ENCODE measurements around the gene CASP6.

The CASP6 gene

GRCh38 chr4:109749388-109750082, 46.3 kb upstream of the CASP6 start:
- Histone ChIP-seq H3K4me2 (ENCODE audit: low read length, poor library complexity, severe bottlenecking) (no peak overlapping the region), H2AK5ac (ENCODE audit: low read length, severe bottlenecking) (no peak overlapping the region), H3K4ac (ENCODE audit: low read depth in 1 of 2, low read length in 2 of 2) (no peak overlapping the region), H2BK120ac (ENCODE audit: low read depth, low read length) (no peak overlapping the region), H4K91ac (ENCODE audit: low read length) (no peak overlapping the region), H3K79me1 (replicated peaks; ENCODE audit: low read length, poor library complexity, severe bottlenecking) (no peaks in the 10 kb centered on the region), H3K23ac (ENCODE audit: low read length in 2 of 2) (no peak overlapping the region), H2BK12ac (ENCODE audit: low read length in 2 of 2) (no peak overlapping the region), H3K9ac (ENCODE audit: low read length) (no peak overlapping the region), H2AFZ (ENCODE audit: low read depth, low read length) (no peak overlapping the region), H3K4me1 (ENCODE audit: control insufficient read depth, insufficient read depth, low read depth, low read length) (no peaks in the 10 kb centered on the region), H3K27me3 (ENCODE audit: control insufficient read depth in 1 of 2, insufficient read depth in 1 of 2, low read length in 2 of 2) (no peaks in the 10 kb centered on the region), H3K4me3 (ENCODE audit: insufficient read depth in 1 of 2, low read depth in 1 of 2, low read length in 2 of 2) (no peak overlapping the region), H2BK15ac (ENCODE audit: low read depth, poor library complexity, severe bottlenecking) (no peak overlapping the region), H3K14ac (ENCODE audit: low read length in 2 of 2) (no peak overlapping the region), H4K8ac (ENCODE audit: low read length) (no peak overlapping the region), H3K9me3 (ENCODE audit: control insufficient read depth, low read length) (no peaks in the 10 kb centered on the region), H3K18ac (ENCODE audit: low read depth in 1 of 2, low read length in 2 of 2) (no peak overlapping the region), H3K27ac (ENCODE audit: low read length, poor library complexity, severe bottlenecking) (no peak overlapping the region), H3K36me3 (ENCODE audit: control insufficient read depth in 1 of 2, insufficient read depth in 2 of 2, low read depth in 1 of 2, low read length in 2 of 2) (no peaks in the 10 kb centered on the region), H2BK5ac (ENCODE audit: low read depth, low read length, poor library complexity, severe bottlenecking) (no peak overlapping the region)
- no peak for DNase-seq
- 89% methylated on average over 4 of the region's 7 CpGs for WGBS

DNA sequence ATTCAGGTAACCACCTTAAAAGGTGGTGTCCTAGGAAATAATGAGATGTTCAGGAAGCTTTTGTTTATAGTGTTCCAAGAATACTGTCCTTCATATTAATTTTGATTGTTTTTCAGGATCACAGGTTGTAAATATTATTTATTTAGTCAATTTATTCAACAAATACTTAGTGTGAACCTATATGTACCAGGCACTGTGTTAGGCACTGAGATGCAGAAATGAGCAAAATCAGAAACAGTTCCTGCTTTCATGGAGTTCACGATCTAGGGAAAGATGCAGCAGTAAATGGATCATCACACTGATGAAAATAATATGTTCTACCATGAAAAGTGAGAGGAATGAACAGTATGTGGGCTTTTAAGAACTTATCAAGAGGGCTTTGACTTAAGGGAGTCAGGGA, 44.9 kb upstream of the CASP6 start:
- H4K8ac ChIP-seq (ENCODE audit: low read length): no peak overlapping the region

GRCh38 chr4:109746728-109747127, 43.5 kb upstream of the CASP6 start:
- no peak overlapping the region for H3K4ac ChIP-seq (ENCODE audit: low read depth in 1 of 2, low read length in 2 of 2)
- no peaks in the 10 kb centered on the region for H3K9me3 ChIP-seq (ENCODE audit: control insufficient read depth, low read length)
- H4K8ac ChIP-seq (ENCODE audit: low read length): no peak overlapping the region
- no peak for DNase-seq
- no peak overlapping the region for H2AFZ ChIP-seq (ENCODE audit: low read depth, low read length)
- H3K36me3 ChIP-seq (ENCODE audit: control insufficient read depth in 1 of 2, insufficient read depth in 2 of 2, low read depth in 1 of 2, low read length in 2 of 2): no peaks in the 10 kb centered on the region
- H3K23ac ChIP-seq (ENCODE audit: low read length in 2 of 2): no peak overlapping the region
- no peaks in the 10 kb centered on the region for H3K27me3 ChIP-seq (ENCODE audit: control insufficient read depth in 1 of 2, insufficient read depth in 1 of 2, low read length in 2 of 2)
- H3K79me1 ChIP-seq (replicated peaks; ENCODE audit: low read length, poor library complexity, severe bottlenecking): no peaks in the 10 kb centered on the region
- H3K18ac ChIP-seq (ENCODE audit: low read depth in 1 of 2, low read length in 2 of 2): no peak overlapping the region
- no peak overlapping the region for H3K27ac ChIP-seq (ENCODE audit: low read length, poor library complexity, severe bottlenecking)
- no peak overlapping the region for H2BK120ac ChIP-seq (ENCODE audit: low read depth, low read length)
- no peak overlapping the region for H3K4me2 ChIP-seq (ENCODE audit: low read length, poor library complexity, severe bottlenecking)
- 82% methylated on average over 2 of the region's 2 CpGs for WGBS
- no peaks in the 10 kb centered on the region for H3K4me1 ChIP-seq (ENCODE audit: control insufficient read depth, insufficient read depth, low read depth, low read length)
- H3K4me3 ChIP-seq (ENCODE audit: insufficient read depth in 1 of 2, low read depth in 1 of 2, low read length in 2 of 2): no peak overlapping the region
- H2BK12ac ChIP-seq (ENCODE audit: low read length in 2 of 2): no peak overlapping the region
- H2BK15ac ChIP-seq (ENCODE audit: low read depth, poor library complexity, severe bottlenecking): no peak overlapping the region
- no peak overlapping the region for H3K9ac ChIP-seq (ENCODE audit: low read length)
- no peak overlapping the region for H2BK5ac ChIP-seq (ENCODE audit: low read depth, low read length, poor library complexity, severe bottlenecking)
- H4K91ac ChIP-seq (ENCODE audit: low read length): no peak overlapping the region
- no peak overlapping the region for H2AK5ac ChIP-seq (ENCODE audit: low read length, severe bottlenecking)
- H3K14ac ChIP-seq (ENCODE audit: low read length in 2 of 2): no peak overlapping the region

More for the DNA sequence above, 44.9 kb upstream of the CASP6 start:
- Histone ChIP-seq H2BK120ac (ENCODE audit: low read depth, low read length) (no peak overlapping the region), H2BK15ac (ENCODE audit: low read depth, poor library complexity, severe bottlenecking) (no peak overlapping the region), H2BK12ac (ENCODE audit: low read length in 2 of 2) (no peak overlapping the region), H2AK5ac (ENCODE audit: low read length, severe bottlenecking) (no peak overlapping the region), H3K14ac (ENCODE audit: low read length in 2 of 2) (no peak overlapping the region), H3K27ac (ENCODE audit: low read length, poor library complexity, severe bottlenecking) (no peak overlapping the region), H2AFZ (ENCODE audit: low read depth, low read length) (no peak overlapping the region), H3K4me2 (ENCODE audit: low read length, poor library complexity, severe bottlenecking) (no peak overlapping the region), H3K9ac (ENCODE audit: low read length) (no peak overlapping the region), H3K9me3 (ENCODE audit: control insufficient read depth, low read length) (no peaks in the 10 kb centered on the region), H3K4me3 (ENCODE audit: insufficient read depth in 1 of 2, low read depth in 1 of 2, low read length in 2 of 2) (no peak overlapping the region), H3K18ac (ENCODE audit: low read depth in 1 of 2, low read length in 2 of 2) (no peak overlapping the region), H3K36me3 (ENCODE audit: control insufficient read depth in 1 of 2, insufficient read depth in 2 of 2, low read depth in 1 of 2, low read length in 2 of 2) (no peaks in the 10 kb centered on the region), H3K4ac (ENCODE audit: low read depth in 1 of 2, low read length in 2 of 2) (no peak overlapping the region), H3K23ac (ENCODE audit: low read length in 2 of 2) (no peak overlapping the region), H3K79me1 (replicated peaks; ENCODE audit: low read length, poor library complexity, severe bottlenecking) (no peaks in the 10 kb centered on the region), H2BK5ac (ENCODE audit: low read depth, low read length, poor library complexity, severe bottlenecking) (no peak overlapping the region), H4K91ac (ENCODE audit: low read length) (no peak overlapping the region), H3K4me1 (ENCODE audit: control insufficient read depth, insufficient read depth, low read depth, low read length) (no peaks in the 10 kb centered on the region), H3K27me3 (ENCODE audit: control insufficient read depth in 1 of 2, insufficient read depth in 1 of 2, low read length in 2 of 2) (no peaks in the 10 kb centered on the region)
- no peak for DNase-seq
- 87% methylated on average over 1 of the region's 1 CpG for WGBS

DNA sequence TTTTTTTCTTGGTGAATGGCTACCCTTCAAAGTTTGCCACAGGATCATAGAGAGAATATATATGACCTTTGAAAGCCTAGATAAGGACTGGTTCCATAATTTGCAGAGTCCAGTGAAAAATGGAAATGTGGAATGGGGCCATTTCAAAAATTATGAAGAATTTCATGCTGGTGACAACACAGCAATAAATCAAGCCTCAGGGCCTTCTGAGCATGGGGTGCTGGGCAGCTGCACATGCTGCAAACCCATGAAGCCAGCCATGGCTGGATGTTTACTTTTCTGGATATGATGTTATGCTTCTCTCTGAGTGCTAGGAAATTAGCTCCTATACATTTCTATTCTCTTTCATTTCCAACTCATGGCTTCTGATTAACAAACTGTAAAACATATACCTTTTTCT, 42.6 kb upstream of the CASP6 start:
- H3K14ac ChIP-seq (ENCODE audit: low read length in 2 of 2): no peak overlapping the region
- H3K4ac ChIP-seq (ENCODE audit: low read depth in 1 of 2, low read length in 2 of 2): no peak overlapping the region
- no peak for DNase-seq
- H3K79me1 ChIP-seq (replicated peaks; ENCODE audit: low read length, poor library complexity, severe bottlenecking): no peaks in the 10 kb centered on the region
- no peak overlapping the region for H3K27ac ChIP-seq (ENCODE audit: low read length, poor library complexity, severe bottlenecking)
- no peaks in the 10 kb centered on the region for H3K4me1 ChIP-seq (ENCODE audit: control insufficient read depth, insufficient read depth, low read depth, low read length)
- no peak overlapping the region for H3K9ac ChIP-seq (ENCODE audit: low read length)
- H4K91ac ChIP-seq (ENCODE audit: low read length): no peak overlapping the region
- H2BK12ac ChIP-seq (ENCODE audit: low read length in 2 of 2): no peak overlapping the region
- no peak overlapping the region for H3K23ac ChIP-seq (ENCODE audit: low read length in 2 of 2)
- H2BK15ac ChIP-seq (ENCODE audit: low read depth, poor library complexity, severe bottlenecking): no peak overlapping the region
- H3K18ac ChIP-seq (ENCODE audit: low read depth in 1 of 2, low read length in 2 of 2): no peak overlapping the region
- H2AK5ac ChIP-seq (ENCODE audit: low read length, severe bottlenecking): no peak overlapping the region
- H4K8ac ChIP-seq (ENCODE audit: low read length): no peak overlapping the region
- no peak overlapping the region for H3K4me2 ChIP-seq (ENCODE audit: low read length, poor library complexity, severe bottlenecking)
- no peaks in the 10 kb centered on the region for H3K9me3 ChIP-seq (ENCODE audit: control insufficient read depth, low read length)
- H3K4me3 ChIP-seq (ENCODE audit: insufficient read depth in 1 of 2, low read depth in 1 of 2, low read length in 2 of 2): no peak overlapping the region
- H2BK5ac ChIP-seq (ENCODE audit: low read depth, low read length, poor library complexity, severe bottlenecking): no peak overlapping the region
- H2BK120ac ChIP-seq (ENCODE audit: low read depth, low read length): no peak overlapping the region
- H3K36me3 ChIP-seq (ENCODE audit: control insufficient read depth in 1 of 2, insufficient read depth in 2 of 2, low read depth in 1 of 2, low read length in 2 of 2): no peaks in the 10 kb centered on the region
- no peaks in the 10 kb centered on the region for H3K27me3 ChIP-seq (ENCODE audit: control insufficient read depth in 1 of 2, insufficient read depth in 1 of 2, low read length in 2 of 2)
- H2AFZ ChIP-seq (ENCODE audit: low read depth, low read length): no peak overlapping the region

All from mesenchymal stem cell (in vitro differentiated cells and primary cell).